HepG2 (cell line): ENCODE data around the gene CCNF. TPM values are rescaled to one million over a fixed set of nuclear protein-coding genes. Genes with fewer than 3 reads are reported as not detected.

Experiments
- AKAP8 ChIP-seq: sonication (generic); formaldehyde crosslinking; IDR thresholded peaks from 2 replicates; pipeline ENCODE4 v1.5.1; 2020; ENCODE audit warnings: mild to moderate bottlenecking, missing genetic modification reagents
- DNMT1 ChIP-seq: sonication (generic); formaldehyde crosslinking; IDR thresholded peaks from 2 replicates; pipeline ENCODE4 v1.5.1; 2020; ENCODE audit warnings: mild to moderate bottlenecking, missing genetic modification reagents
- HNRNPL ChIP-seq: fragments of 200-400 bp; formaldehyde crosslinking; IDR thresholded peaks from 2 replicates; pipeline ENCODE4 v1.6.1; 2017; ENCODE audit warnings: mild to moderate bottlenecking, low read depth, low read length
- TP53 ChIP-seq: sonication (generic); formaldehyde crosslinking; conservative IDR thresholded peaks from 2 replicates; pipeline ENCODE4 v1.4.0; 2020; ENCODE audit warnings: missing genetic modification reagents
- ZMYM2 ChIP-seq: sonication (generic); formaldehyde crosslinking; IDR thresholded peaks from 2 replicates; pipeline ENCODE4 v1.8.0; 2022; ENCODE audit warnings: mild to moderate bottlenecking, missing genetic modification reagents
- ZNF567 ChIP-seq: sonication (generic); formaldehyde crosslinking; IDR thresholded peaks from 2 replicates; pipeline ENCODE4 v1.8.1; 2023; ENCODE audit warnings: mild to moderate bottlenecking, missing genetic modification reagents, borderline replicate concordance
- polyA plus RNA-seq, 8 experiments: library from polyadenylated mRNA; depleted of rRNA in 3 of 8; stranded (reverse) in 7 of 8; unstranded in 1 of 8; fragments of >200 nt; fragmentation: Illumina TruSeq in 4 of 8; extraction: Trizol in 4 of 8; gene quantifications; 2 replicates each; pipeline versions ENCODE4 v1.2.1 to v1.2.3, GENCODE V29; 2011 to 2016; ENCODE audit warnings: low read depth in 4 of 8, missing spikeins in 1 of 8, mixed read lengths in 1 of 8; ENCODE audit not compliant: insufficient read depth in 1 of 8
- total RNA-seq, 5 experiments: library from RNA; depleted of rRNA; stranded (reverse); fragments of >200 nt; fragmentation: Illumina TruSeq; extraction: Trizol; gene quantifications; 2 replicates each; pipeline ENCODE4 v1.2.3, GENCODE V29; 2016; ENCODE audit warnings: low read depth in 1 of 5
- TF ChIP-seq, protein P1 (sequence below): sonication (generic); formaldehyde crosslinking; IDR thresholded peaks from 2 replicates; pipeline ENCODE4 v1.4.0; 2020; ENCODE audit warnings: missing genetic modification reagents
- TF ChIP-seq, protein P2 (sequence below): sonication (generic); formaldehyde crosslinking; IDR thresholded peaks from 2 replicates; pipeline ENCODE4 v1.9.0; 2022; ENCODE audit warnings: missing genetic modification reagents, mild to moderate bottlenecking, borderline replicate concordance
- TF ChIP-seq, protein P3 (sequence below): sonication (generic); formaldehyde crosslinking; IDR thresholded peaks from 2 replicates; pipeline ENCODE4 v1.8.1; 2023; ENCODE audit warnings: mild to moderate bottlenecking, missing genetic modification reagents, borderline replicate concordance

Gene CCNF
- total and polyA plus RNA-seq, 2 of the 13 experiments (the other 11 are each of a cell fraction or from before 2014, with no cell fraction given) = 6.4 to 22.8 TPM

DNA sequence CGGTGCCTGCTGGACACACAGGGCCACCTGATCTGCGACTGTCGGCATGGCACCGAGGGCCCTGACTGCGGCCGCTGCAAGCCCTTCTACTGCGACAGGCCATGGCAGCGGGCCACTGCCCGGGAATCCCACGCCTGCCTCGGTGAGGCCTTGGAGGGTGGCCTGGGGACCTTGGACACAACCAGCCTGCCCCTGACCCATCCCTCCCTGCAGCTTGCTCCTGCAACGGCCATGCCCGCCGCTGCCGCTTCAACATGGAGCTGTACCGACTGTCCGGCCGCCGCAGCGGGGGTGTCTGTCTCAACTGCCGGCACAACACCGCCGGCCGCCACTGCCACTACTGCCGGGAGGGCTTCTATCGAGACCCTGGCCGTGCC, 43.2 kb downstream of the CCNF start (continued):
- TF ChIP-seq ZNF567 (CRISPR knock-in tag) = 0 out of 2 replicates have a peak, but pooled peaks have one; percentile 31
- peak; percentile 89; the same call in 1 of the 2 replicates for TF ChIP-seq AKAP8 (CRISPR knock-in tag)
- no peak for TF ChIP-seq HNRNPL
- TF ChIP-seq, protein P1, sequence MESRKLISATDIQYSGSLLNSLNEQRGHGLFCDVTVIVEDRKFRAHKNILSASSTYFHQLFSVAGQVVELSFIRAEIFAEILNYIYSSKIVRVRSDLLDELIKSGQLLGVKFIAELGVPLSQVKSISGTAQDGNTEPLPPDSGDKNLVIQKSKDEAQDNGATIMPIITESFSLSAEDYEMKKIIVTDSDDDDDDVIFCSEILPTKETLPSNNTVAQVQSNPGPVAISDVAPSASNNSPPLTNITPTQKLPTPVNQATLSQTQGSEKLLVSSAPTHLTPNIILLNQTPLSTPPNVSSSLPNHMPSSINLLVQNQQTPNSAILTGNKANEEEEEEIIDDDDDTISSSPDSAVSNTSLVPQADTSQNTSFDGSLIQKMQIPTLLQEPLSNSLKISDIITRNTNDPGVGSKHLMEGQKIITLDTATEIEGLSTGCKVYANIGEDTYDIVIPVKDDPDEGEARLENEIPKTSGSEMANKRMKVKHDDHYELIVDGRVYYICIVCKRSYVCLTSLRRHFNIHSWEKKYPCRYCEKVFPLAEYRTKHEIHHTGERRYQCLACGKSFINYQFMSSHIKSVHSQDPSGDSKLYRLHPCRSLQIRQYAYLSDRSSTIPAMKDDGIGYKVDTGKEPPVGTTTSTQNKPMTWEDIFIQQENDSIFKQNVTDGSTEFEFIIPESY (CRISPR knock-in tag) = peak; percentile 59; the same call in 1 of the 2 replicates
- TF ChIP-seq ZMYM2 (CRISPR knock-in tag) = 0 out of 2 replicates have a peak, but pooled peaks have one; percentile 22
- TF ChIP-seq TP53 = no peak
- TF ChIP-seq, protein P2, sequence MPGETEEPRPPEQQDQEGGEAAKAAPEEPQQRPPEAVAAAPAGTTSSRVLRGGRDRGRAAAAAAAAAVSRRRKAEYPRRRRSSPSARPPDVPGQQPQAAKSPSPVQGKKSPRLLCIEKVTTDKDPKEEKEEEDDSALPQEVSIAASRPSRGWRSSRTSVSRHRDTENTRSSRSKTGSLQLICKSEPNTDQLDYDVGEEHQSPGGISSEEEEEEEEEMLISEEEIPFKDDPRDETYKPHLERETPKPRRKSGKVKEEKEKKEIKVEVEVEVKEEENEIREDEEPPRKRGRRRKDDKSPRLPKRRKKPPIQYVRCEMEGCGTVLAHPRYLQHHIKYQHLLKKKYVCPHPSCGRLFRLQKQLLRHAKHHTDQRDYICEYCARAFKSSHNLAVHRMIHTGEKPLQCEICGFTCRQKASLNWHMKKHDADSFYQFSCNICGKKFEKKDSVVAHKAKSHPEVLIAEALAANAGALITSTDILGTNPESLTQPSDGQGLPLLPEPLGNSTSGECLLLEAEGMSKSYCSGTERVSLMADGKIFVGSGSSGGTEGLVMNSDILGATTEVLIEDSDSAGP (CRISPR knock-in tag) = peak; percentile 53; the same call in 1 of the 2 replicates
- TF ChIP-seq, protein P3, sequence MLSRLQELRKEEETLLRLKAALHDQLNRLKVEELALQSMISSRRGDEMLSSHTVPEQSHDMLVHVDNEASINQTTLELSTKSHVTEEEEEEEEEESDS (CRISPR knock-in tag) = no peak
- 0 out of 2 replicates have a peak, but pooled peaks have one; percentile 42 for TF ChIP-seq DNMT1 (CRISPR knock-in tag)
